Panc1 (cell line): Measurements from ENCODE around the gene NAXE. TPM values are rescaled to one million over a fixed set of nuclear protein-coding genes. Genes with fewer than 3 reads are reported as not detected.

Source experiments
- ATAC-seq: fragments of 200-7000 bp; cut with Tn5 transposase; 2 replicates; pipeline ENCODE4 v1.9.1; 2020; ENCODE audit warnings: mild to moderate bottlenecking, moderate library complexity
- BruUV-seq: library from RNA; stranded (reverse); fragments of 400-500 nt; replicated peaks from 2 replicates; lab custom pipeline; 2021; lab: Mats Ljungman, UMichigan
- CTCF ChIA-PET: fragments of 300-600 bp; sonication (Branson Sonifier 250); formaldehyde crosslinking; loops from one replicate; lab custom pipeline; 2022; ENCODE audit warnings: antibody characterized with exemption; lab: Charles Lee
- POLR2A ChIA-PET: fragments of 300-600 bp; sonication (Branson Sonifier 250); formaldehyde crosslinking; loops from one replicate; lab custom pipeline; 2022; ENCODE audit warnings: antibody characterized with exemption; lab: Charles Lee
- DNase-seq: peaks from one replicate; pipeline ENCODE4 v3.0.0-alpha.2; 2010; ENCODE audit warnings: low read depth, low spot score
- H3K27ac ChIP-seq: 2 replicates; pipeline ENCODE4 v1.5.1; 2011; ENCODE audit warnings: mild to moderate bottlenecking, low read length, inconsistent platforms
- H3K27me3 ChIP-seq: fragments of 200-500 bp; sonication (Bioruptor generic); 2 replicates; pipeline ENCODE4 v1.6.0; 2014; ENCODE audit warnings: low read length, inconsistent platforms; ENCODE audit not compliant: control insufficient read depth, insufficient read depth
- H3K36me3 ChIP-seq: fragments of 200-500 bp; sonication (Bioruptor generic); 2 replicates; pipeline ENCODE4 v1.5.1; 2014; ENCODE audit warnings: inconsistent platforms, mild to moderate bottlenecking, low read length, moderate library complexity; ENCODE audit not compliant: control insufficient read depth, insufficient read depth
- H3K4me1 ChIP-seq: 2 replicates; pipeline ENCODE4 v1.5.1; 2011; ENCODE audit warnings: inconsistent platforms, mild to moderate bottlenecking, low read length, moderate library complexity; ENCODE audit not compliant: control insufficient read depth, insufficient read depth
- H3K4me3 ChIP-seq, 2 experiments: 2 replicates each; pipeline ENCODE4 v1.5.1; 2011 to 2012; ENCODE audit warnings: low read depth in 2 of 2, low read length in 2 of 2, mild to moderate bottlenecking in 2 of 2, inconsistent platforms in 1 of 2, moderate library complexity in 1 of 2
- H3K9me3 ChIP-seq: fragments of 200-500 bp; sonication (Bioruptor generic); 2 replicates; pipeline ENCODE4 v1.5.1; 2014; ENCODE audit warnings: low read depth, mild to moderate bottlenecking, inconsistent platforms, low read length, moderate library complexity; ENCODE audit not compliant: control insufficient read depth, insufficient read depth
- POLR2AphosphoS5 ChIP-seq: IDR thresholded peaks from 2 replicates; pipeline ENCODE4 v1.6.1; 2012; ENCODE audit warnings: mild to moderate bottlenecking, low read depth, low read length, moderate library complexity
- SIN3A ChIP-seq: IDR thresholded peaks from 2 replicates; pipeline ENCODE4 v1.6.1; 2012; ENCODE audit warnings: low read depth, mild to moderate bottlenecking, low read length, moderate library complexity, borderline replicate concordance; ENCODE audit not compliant: insufficient read depth
- TCF7L2 ChIP-seq: IDR thresholded peaks from 2 replicates; pipeline ENCODE4 v1.6.1; 2011; ENCODE audit warnings: mild to moderate bottlenecking, low read depth, low read length, inconsistent platforms
- in situ Hi-C: cut with HindIII; loops from 2 replicates; pipeline ENCODE4 v1.10.0; 2016; ENCODE audit warnings: low sequenced_read_pairs, low pct_unique_long_range_greater_than_20kb
- intact Hi-C: fragments of 100-400 bp; cut with micrococcal nuclease; formaldehyde crosslinking; loops from one replicate; pipeline ENCODE4 v1.10.0; 2022; ENCODE audit not compliant: unreplicated experiment
- total RNA-seq: library from RNA; stranded (reverse); gene quantifications from one replicate; pipeline ENCODE4 v1.2.1, GENCODE V29; 2021; ENCODE audit not compliant: unreplicated experiment
- TF ChIP-seq, protein P1 (sequence below), 2 experiments: IDR thresholded peaks; 2 replicates each; pipeline ENCODE4 v1.6.1; 2011 to 2012; ENCODE audit warnings: low read depth in 2 of 2, control low read depth in 1 of 2, low read length in 1 of 2, mild to moderate bottlenecking in 1 of 2, moderate library complexity in 1 of 2; ENCODE audit not compliant: insufficient read depth in 1 of 2
- TF ChIP-seq, protein P2 (sequence below): fragments of 450-650 bp; IDR thresholded peaks from 2 replicates; pipeline ENCODE4 v1.5.1; 2017; ENCODE audit warnings: mild to moderate bottlenecking

Gene NAXE
- total RNA-seq, 1 experiment from 2014 or later: 211 TPM

DNA sequence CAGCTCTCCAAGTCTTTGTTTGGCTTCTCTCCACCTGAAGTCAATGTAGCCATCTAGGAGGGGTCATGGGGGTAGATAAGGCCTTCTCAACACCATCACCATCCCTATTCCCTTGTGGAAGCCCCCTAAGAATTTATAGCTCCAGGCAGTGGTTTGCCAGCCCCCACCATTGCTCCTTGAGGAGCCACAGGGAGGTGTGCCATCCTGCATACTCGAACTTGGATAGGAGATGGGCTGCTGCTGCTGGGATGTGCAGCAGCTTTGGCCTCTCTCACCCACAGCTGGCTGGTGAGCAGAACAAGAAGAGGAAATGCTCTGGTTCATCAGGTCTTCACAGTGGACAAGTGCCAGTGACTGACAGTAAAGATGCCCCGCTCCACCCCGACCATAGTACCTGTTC, 4.8 kb downstream of the NAXE start:
- DNase-seq (no peak), ATAC-seq (no peak)
- H3K27me3 ChIP-seq: no peaks in the 10 kb centered on the region
- TF ChIP-seq, protein P1, sequence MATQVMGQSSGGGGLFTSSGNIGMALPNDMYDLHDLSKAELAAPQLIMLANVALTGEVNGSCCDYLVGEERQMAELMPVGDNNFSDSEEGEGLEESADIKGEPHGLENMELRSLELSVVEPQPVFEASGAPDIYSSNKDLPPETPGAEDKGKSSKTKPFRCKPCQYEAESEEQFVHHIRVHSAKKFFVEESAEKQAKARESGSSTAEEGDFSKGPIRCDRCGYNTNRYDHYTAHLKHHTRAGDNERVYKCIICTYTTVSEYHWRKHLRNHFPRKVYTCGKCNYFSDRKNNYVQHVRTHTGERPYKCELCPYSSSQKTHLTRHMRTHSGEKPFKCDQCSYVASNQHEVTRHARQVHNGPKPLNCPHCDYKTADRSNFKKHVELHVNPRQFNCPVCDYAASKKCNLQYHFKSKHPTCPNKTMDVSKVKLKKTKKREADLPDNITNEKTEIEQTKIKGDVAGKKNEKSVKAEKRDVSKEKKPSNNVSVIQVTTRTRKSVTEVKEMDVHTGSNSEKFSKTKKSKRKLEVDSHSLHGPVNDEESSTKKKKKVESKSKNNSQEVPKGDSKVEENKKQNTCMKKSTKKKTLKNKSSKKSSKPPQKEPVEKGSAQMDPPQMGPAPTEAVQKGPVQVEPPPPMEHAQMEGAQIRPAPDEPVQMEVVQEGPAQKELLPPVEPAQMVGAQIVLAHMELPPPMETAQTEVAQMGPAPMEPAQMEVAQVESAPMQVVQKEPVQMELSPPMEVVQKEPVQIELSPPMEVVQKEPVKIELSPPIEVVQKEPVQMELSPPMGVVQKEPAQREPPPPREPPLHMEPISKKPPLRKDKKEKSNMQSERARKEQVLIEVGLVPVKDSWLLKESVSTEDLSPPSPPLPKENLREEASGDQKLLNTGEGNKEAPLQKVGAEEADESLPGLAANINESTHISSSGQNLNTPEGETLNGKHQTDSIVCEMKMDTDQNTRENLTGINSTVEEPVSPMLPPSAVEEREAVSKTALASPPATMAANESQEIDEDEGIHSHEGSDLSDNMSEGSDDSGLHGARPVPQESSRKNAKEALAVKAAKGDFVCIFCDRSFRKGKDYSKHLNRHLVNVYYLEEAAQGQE (IDR thresholded peaks at IDR 0.05; ENCODE audit: insufficient read depth in 1 of 2, low read depth in 2 of 2, low read length in 1 of 2): no peak
- TF ChIP-seq TCF7L2 (no peak), POLR2AphosphoS5 (no peak), SIN3A (no peak)
- TF ChIP-seq, protein P2, sequence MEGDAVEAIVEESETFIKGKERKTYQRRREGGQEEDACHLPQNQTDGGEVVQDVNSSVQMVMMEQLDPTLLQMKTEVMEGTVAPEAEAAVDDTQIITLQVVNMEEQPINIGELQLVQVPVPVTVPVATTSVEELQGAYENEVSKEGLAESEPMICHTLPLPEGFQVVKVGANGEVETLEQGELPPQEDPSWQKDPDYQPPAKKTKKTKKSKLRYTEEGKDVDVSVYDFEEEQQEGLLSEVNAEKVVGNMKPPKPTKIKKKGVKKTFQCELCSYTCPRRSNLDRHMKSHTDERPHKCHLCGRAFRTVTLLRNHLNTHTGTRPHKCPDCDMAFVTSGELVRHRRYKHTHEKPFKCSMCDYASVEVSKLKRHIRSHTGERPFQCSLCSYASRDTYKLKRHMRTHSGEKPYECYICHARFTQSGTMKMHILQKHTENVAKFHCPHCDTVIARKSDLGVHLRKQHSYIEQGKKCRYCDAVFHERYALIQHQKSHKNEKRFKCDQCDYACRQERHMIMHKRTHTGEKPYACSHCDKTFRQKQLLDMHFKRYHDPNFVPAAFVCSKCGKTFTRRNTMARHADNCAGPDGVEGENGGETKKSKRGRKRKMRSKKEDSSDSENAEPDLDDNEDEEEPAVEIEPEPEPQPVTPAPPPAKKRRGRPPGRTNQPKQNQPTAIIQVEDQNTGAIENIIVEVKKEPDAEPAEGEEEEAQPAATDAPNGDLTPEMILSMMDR: no peak
- BruUV-seq: no TSS peak
- H3K9me3 ChIP-seq: no peaks in the 10 kb centered on the region
- peaks cover 13% of the 10 kb centered on the region for H3K4me1 ChIP-seq
- ChIA-PET CTCF (no interaction called here), POLR2A (no interaction called here)
- intact Hi-C loops: no loop called here
- H3K27ac ChIP-seq: no peak overlapping the region
- H3K4me3 ChIP-seq: no peak overlapping the region
- in situ Hi-C loops: no loop called here
- peaks cover 20% of the 10 kb centered on the region for H3K36me3 ChIP-seq

DNA sequence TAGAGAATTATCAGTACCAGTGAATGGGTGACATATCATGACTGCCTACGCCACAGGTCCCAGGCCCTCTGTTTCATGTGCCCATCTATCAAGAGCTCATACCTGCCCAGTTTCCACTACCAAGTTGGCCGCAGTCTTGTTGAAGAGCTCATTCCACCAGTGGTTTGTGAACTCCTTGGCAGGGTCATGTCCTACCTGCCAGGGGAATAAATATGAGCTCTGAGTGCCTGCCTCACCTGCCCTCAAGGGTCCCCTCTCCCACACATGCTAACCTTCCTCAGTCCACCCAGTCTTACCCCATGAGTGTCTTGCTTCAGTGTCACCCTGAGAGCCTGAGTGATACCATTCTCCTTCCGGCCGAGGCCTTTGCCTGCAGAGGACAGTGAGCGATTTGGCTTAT, 6.5 kb downstream of the NAXE start:
- in situ Hi-C loops (no loop called here), intact Hi-C loops (no loop called here)
- CTCF ChIA-PET: no interaction called here
- DNase-seq (no peak), ATAC-seq (no peak)
- no TSS peak for BruUV-seq
- H3K27ac ChIP-seq: no peak overlapping the region
- peaks cover 13% of the 10 kb centered on the region for H3K4me1 ChIP-seq
- TF ChIP-seq, protein P2: no peak
- TF ChIP-seq POLR2AphosphoS5 (no peak), SIN3A (no peak), TCF7L2 (no peak)
- TF ChIP-seq, protein P1 (IDR thresholded peaks at IDR 0.05; ENCODE audit: insufficient read depth in 1 of 2, low read depth in 2 of 2, low read length in 1 of 2): no peak
- POLR2A ChIA-PET: interaction anchor here (0.6 kb wide), 1 partner anchor 97 kb away, joined by 4 read pairs; no protein-coding TSS in a partner anchor
- H3K36me3 ChIP-seq: peaks cover 22% of the 10 kb centered on the region
- no peaks in the 10 kb centered on the region for H3K27me3 ChIP-seq
- H3K4me3 ChIP-seq: no peak overlapping the region
- H3K9me3 ChIP-seq: no peaks in the 10 kb centered on the region
